Cardiac fibroblast (primary cell): Measurements from ENCODE around the gene OBI1.

Source experiments
- DNase-seq, 2 donors: peaks; one replicate each; pipeline versions ENCODE4 v3.0.0 to v3.0.0-alpha.2; 2010; ENCODE audit warnings: low read depth in 2 of 2
- H3K4me3 ChIP-seq, 2 donors: replicated peaks in 1 of 2; 1 replicate in 1 of 2; 2 replicates in 1 of 2; pipeline ENCODE4 v1.5.1; 2011; ENCODE audit warnings: low read depth in 2 of 2, low read length in 2 of 2, mild to moderate bottlenecking in 2 of 2, moderate library complexity in 1 of 2
- TF ChIP-seq, protein P1 (sequence below): IDR thresholded peaks from one replicate; pipeline ENCODE4 v1.5.1; 2011; ENCODE audit warnings: low read depth, mild to moderate bottlenecking, low read length, inconsistent platforms

Gene OBI1

DNA sequence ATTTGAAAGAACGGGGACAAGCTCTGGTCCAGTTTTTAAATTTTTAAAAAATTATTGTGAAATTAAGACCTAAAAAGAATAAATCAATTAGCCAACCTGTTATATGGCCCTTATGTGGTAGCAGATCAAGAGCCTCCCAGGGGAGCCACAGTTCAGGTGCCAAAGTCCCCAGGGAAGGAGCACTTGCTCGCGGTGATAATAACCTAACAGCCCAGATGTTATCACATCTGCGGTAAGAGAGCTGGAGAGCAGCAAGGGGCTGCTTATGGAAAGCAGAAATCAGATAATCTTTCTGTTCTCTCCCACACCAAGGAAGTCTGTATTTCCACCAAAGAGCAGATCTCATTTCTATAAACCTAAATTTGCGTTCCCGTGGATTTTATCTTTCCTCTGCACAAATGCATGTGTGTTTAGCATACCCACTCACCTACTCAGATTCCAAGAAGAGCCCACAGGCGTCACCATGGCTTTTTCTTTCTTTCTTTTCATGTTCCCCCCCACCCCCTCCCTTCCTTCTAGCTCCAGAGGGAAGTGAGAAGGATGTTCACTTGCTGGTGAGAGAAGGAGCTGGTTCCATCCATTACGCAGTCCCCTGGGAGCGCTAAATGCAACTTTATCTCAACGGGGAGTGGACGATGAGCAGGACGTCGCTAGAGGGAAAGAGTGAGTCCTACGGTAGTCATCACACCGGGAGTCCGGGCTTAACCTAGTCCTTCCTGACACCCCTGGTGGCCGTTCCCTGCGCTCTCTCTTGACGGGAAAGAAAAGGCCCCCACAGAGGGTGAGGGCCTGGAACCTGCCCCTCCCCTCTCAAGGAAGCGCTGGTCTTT is 54.0 kb downstream of the OBI1 start:
- H3K4me3 ChIP-seq: no peak overlapping the region
- DNase-seq: no peak
- TF ChIP-seq, protein P1, sequence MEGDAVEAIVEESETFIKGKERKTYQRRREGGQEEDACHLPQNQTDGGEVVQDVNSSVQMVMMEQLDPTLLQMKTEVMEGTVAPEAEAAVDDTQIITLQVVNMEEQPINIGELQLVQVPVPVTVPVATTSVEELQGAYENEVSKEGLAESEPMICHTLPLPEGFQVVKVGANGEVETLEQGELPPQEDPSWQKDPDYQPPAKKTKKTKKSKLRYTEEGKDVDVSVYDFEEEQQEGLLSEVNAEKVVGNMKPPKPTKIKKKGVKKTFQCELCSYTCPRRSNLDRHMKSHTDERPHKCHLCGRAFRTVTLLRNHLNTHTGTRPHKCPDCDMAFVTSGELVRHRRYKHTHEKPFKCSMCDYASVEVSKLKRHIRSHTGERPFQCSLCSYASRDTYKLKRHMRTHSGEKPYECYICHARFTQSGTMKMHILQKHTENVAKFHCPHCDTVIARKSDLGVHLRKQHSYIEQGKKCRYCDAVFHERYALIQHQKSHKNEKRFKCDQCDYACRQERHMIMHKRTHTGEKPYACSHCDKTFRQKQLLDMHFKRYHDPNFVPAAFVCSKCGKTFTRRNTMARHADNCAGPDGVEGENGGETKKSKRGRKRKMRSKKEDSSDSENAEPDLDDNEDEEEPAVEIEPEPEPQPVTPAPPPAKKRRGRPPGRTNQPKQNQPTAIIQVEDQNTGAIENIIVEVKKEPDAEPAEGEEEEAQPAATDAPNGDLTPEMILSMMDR: no peak

GRCh38 chr13:78603240-78603957 is 55.6 kb downstream of the OBI1 start, which contains the start of gene POU4F1:
Gene POU4F1, minus strand, starts transcription at chr13:78603552. Its CDS starts 226 bp downstream, at chr13:78603326.
- DNase-seq: no peak
- peak within 1 kb of the TSS in 1 of 2 donors; percentile 21 for H3K4me3 ChIP-seq
- TF ChIP-seq, protein P1: no peak

DNA sequence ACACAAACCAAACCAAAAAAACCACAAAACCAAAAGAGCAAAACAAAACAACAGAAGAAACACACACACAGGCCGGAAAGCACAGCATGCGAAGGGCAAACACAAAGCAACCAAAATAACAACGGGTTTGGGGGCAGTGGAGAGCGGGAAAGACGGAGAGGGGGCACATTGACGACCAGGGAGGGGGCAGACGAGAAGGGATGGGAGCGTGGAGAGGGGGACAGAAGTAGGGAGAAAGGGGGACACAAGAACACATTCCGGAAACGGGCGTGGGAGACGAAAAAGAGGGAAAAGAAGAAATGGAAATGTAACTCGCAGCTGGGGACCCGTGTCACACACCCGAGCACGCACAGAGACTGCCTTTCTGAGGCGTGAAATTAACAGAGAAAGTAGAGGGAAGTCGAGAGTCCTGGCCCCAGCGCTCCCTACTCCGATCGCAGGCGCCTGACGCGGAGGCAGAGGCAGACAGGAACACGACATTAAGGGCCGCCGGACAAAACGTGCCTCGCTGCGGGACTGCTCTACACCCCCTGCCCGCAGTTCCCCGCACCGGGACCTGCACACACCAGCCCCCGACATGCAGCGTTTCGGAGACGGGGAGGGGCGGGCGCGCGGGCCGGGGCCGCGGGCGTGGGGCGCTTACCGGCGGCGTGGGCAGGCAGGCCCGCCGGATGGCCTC is 56.3 kb downstream of the OBI1 start:
- H3K4me3 ChIP-seq: peak overlapping the region in 1 of 2 donors; percentile 7
- TF ChIP-seq, protein P1: no peak
- DNase-seq: no peak

GRCh38 chr13:78601874-78602560 is 56.9 kb downstream of the OBI1 start:
- H3K4me3 ChIP-seq: no peak overlapping the region
- DNase-seq: no peak
- TF ChIP-seq, protein P1: no peak

DNA sequence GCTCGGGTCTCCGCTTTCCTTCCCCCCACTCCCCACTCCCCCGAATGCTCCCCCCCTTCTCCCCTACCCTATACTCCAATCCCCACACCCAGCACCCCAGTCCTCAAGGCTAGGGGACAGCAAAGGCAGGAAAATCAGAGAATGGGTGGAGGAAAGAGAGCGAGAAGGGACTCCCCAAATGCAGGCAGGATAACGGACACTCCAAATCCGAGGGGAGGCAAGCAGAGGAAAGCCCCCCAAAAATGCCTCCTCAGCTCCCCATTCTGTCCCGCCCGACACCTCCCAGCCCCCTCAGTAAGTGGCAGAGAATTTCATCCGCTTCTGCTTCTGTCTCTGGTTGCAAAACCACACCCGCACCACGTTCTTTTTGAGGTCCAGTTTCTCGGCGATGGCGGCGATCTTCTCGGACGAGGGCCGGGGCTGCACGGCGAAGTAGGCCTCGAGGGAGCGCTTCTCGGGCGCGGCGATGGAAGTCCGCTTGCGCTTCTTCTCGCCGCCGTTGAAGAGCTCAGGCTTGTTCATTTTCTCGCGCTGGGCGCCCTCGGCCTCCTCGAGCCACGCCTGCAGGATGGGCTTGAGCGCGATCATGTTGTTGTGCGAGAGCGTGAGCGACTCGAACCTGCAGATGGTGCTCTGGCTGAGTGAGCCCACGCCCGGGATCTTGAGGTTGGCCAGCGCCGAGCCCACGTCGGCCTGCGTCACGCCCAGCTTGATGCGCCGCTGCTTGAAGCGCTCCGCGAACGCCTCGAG is 57.7 kb downstream of the OBI1 start:
- no peak overlapping the region for H3K4me3 ChIP-seq
- DNase-seq: peak in 1 of 2 donors; percentile 27
- TF ChIP-seq, protein P1: no peak
